Peyer's patch (tissue), 4 donors: ENCODE results near the gene PHRF1.

Experiments used
- POLR2A ChIP-seq, 2 donors: fragments of 450-650 bp; IDR thresholded peaks; one replicate each; pipeline ENCODE4 v1.5.1; 2017; ENCODE audit warnings: antibody characterized with exemption in 2 of 2, mild to moderate bottlenecking in 2 of 2, moderate library complexity in 2 of 2
- TF ChIP-seq, protein P1 (sequence below), 6 experiments: fragments of 450-650 bp in 4 of 6; fragments of 200-600 bp in 2 of 6; sonication (generic) in 1 of 6; IDR thresholded peaks; one replicate each; pipeline ENCODE4 v1.5.1; 2017 to 2019; ENCODE audit warnings: antibody characterized with exemption in 6 of 6, mild to moderate bottlenecking in 3 of 6, moderate library complexity in 1 of 6

DNA sequence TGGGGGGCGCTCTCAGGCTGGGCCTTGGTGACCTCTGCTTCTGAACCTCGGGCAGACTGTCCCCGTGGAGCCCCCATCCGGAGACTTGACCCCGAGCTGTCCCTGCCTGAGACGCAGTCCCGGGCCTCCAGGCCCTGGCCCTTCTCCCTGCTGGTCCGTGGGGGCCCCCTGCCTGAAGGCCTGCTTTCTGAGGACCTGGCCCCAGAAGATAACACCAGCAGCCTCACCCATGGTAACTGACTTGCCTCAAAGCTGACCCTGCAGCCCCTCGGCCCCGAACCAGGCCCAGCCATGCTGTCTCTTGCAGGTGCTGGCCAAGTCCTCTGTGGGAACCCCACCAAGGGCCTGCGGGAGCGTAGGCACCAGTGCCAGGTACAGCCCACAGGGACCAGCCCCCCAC, 24.7 kb upstream of the PHRF1 start:
- TF ChIP-seq, protein P1, sequence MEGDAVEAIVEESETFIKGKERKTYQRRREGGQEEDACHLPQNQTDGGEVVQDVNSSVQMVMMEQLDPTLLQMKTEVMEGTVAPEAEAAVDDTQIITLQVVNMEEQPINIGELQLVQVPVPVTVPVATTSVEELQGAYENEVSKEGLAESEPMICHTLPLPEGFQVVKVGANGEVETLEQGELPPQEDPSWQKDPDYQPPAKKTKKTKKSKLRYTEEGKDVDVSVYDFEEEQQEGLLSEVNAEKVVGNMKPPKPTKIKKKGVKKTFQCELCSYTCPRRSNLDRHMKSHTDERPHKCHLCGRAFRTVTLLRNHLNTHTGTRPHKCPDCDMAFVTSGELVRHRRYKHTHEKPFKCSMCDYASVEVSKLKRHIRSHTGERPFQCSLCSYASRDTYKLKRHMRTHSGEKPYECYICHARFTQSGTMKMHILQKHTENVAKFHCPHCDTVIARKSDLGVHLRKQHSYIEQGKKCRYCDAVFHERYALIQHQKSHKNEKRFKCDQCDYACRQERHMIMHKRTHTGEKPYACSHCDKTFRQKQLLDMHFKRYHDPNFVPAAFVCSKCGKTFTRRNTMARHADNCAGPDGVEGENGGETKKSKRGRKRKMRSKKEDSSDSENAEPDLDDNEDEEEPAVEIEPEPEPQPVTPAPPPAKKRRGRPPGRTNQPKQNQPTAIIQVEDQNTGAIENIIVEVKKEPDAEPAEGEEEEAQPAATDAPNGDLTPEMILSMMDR (IDR thresholded peaks at IDR 0.05), result no peak
- TF ChIP-seq POLR2A (IDR thresholded peaks at IDR 0.05), result no peak
